K562 (cell line): ENCODE measurements around the gene GSG1.

Experiments
- FOXK1 ChIP-seq: sonication (generic); formaldehyde crosslinking; IDR thresholded peaks from 2 replicates; pipeline ENCODE4 v1.8.0; 2022; ENCODE audit warnings: missing genetic modification reagents, mild to moderate bottlenecking, borderline replicate concordance
- TF ChIP-seq, protein P1 (sequence below): sonication (generic); formaldehyde crosslinking; IDR thresholded peaks from 2 replicates; pipeline ENCODE4 v1.8.1; 2023; ENCODE audit warnings: mild to moderate bottlenecking, missing genetic modification reagents

- TF ChIP-seq, protein P1, sequence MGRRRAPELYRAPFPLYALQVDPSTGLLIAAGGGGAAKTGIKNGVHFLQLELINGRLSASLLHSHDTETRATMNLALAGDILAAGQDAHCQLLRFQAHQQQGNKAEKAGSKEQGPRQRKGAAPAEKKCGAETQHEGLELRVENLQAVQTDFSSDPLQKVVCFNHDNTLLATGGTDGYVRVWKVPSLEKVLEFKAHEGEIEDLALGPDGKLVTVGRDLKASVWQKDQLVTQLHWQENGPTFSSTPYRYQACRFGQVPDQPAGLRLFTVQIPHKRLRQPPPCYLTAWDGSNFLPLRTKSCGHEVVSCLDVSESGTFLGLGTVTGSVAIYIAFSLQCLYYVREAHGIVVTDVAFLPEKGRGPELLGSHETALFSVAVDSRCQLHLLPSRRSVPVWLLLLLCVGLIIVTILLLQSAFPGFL (CRISPR knock-in tag), result no peak
- no peak for TF ChIP-seq FOXK1
These were observed at the start of gene GSG1 for GRCh38 chr12:13103391-13104033.
